Measurements from ENCODE around the gene COL23A1.

COL23A1 gene

GRCh38 chr5:178389026-178389729 is 201.0 kb downstream of the COL23A1 start (continued):
- no peak for TF ChIP-seq ZNF704 (tag by site-specific recombination; IDR thresholded peaks at IDR 0.05)

GRCh38 chr5:178388386-178389025 is 201.7 kb downstream of the COL23A1 start:
- Histone ChIP-seq H3K9me3 (ENCODE audit: control insufficient read depth, insufficient read depth, low read depth, low read length) (no peaks in the 10 kb centered on the region), H3K36me3 (ENCODE audit: control insufficient read depth in 2 of 2, insufficient read depth in 1 of 2, low read length in 2 of 2) (no peaks in the 10 kb centered on the region), H3K4me1 (ENCODE audit: control insufficient read depth, insufficient read depth, low read length) (no peaks in the 10 kb centered on the region), H3K27ac (ENCODE audit: extremely low read depth, low read depth, low read length) (no peak overlapping the region), H3K4me3 (ENCODE audit: low read depth, low read length) (no peak overlapping the region)
- TF ChIP-seq ZNF138 (tag by site-specific recombination; IDR thresholded peaks at IDR 0.05; ENCODE audit: borderline replicate concordance) = no peak
- no peak for TF ChIP-seq ZNF837 (tag by site-specific recombination; IDR thresholded peaks at IDR 0.05)
- no peak for TF ChIP-seq ZNF544 (tag by site-specific recombination; IDR thresholded peaks at IDR 0.05)
- no peak for TF ChIP-seq ZSCAN16 (tag by site-specific recombination; IDR thresholded peaks at IDR 0.05)
- TF ChIP-seq PRDM1 (tag by site-specific recombination; IDR thresholded peaks at IDR 0.05) = no peak
- TF ChIP-seq ZBTB8A (tag by site-specific recombination; IDR thresholded peaks at IDR 0.05) = no peak
- no peak for TF ChIP-seq HOXA7 (CRISPR knock-in tag; IDR thresholded peaks at IDR 0.05; ENCODE audit: borderline replicate concordance)
- no peak for TF ChIP-seq ZNF416 (tag by site-specific recombination; IDR thresholded peaks at IDR 0.05)
- peak; percentile 42; the same call in 1 of the 2 replicates for TF ChIP-seq ZNF16 (tag by site-specific recombination; IDR thresholded peaks at IDR 0.05; ENCODE audit: low read depth)
- peak; percentile 90 for TF ChIP-seq ZNF239 (tag by site-specific recombination; IDR thresholded peaks at IDR 0.05)
- CTCF ChIA-PET = no interaction called here
- POLR2A ChIA-PET = no interaction called here

- no peaks in the 10 kb centered on the region for H3K36me3 ChIP-seq (ENCODE audit: control insufficient read depth in 2 of 2, insufficient read depth in 1 of 2, low read length in 2 of 2)
- H3K4me1 ChIP-seq (ENCODE audit: control insufficient read depth, insufficient read depth, low read length) = no peaks in the 10 kb centered on the region
- ChIA-PET POLR2A (no interaction called here), CTCF (no interaction called here)
- no peak overlapping the region for H3K4me3 ChIP-seq (ENCODE audit: low read depth, low read length)
- H3K27ac ChIP-seq (ENCODE audit: extremely low read depth, low read depth, low read length) = no peak overlapping the region
- H3K9me3 ChIP-seq (ENCODE audit: control insufficient read depth, insufficient read depth, low read depth, low read length) = no peaks in the 10 kb centered on the region
- TF ChIP-seq ZNF398 (tag by site-specific recombination; IDR thresholded peaks at IDR 0.05) = no peak
- TF ChIP-seq PRDM2 (tag by site-specific recombination; IDR thresholded peaks at IDR 0.05; ENCODE audit: borderline replicate concordance) = no peak
- no peak for TF ChIP-seq WT1 (tag by site-specific recombination; IDR thresholded peaks at IDR 0.05)
- no peak for TF ChIP-seq ZNF24 (tag by site-specific recombination; IDR thresholded peaks at IDR 0.05)
- TF ChIP-seq ZNF341 (tag by site-specific recombination; IDR thresholded peaks at IDR 0.05; ENCODE audit: low read depth) = no peak
- TF ChIP-seq SALL2 (tag by site-specific recombination; IDR thresholded peaks at IDR 0.05; ENCODE audit: borderline replicate concordance) = no peak
- no peak for TF ChIP-seq GLI4 (tag by site-specific recombination; IDR thresholded peaks at IDR 0.05)
- no peak for TF ChIP-seq ZNF138 (tag by site-specific recombination; IDR thresholded peaks at IDR 0.05; ENCODE audit: borderline replicate concordance)
- TF ChIP-seq ZNF621 (tag by site-specific recombination; IDR thresholded peaks at IDR 0.05) = no peak
- TF ChIP-seq ZNF394 (tag by site-specific recombination; IDR thresholded peaks at IDR 0.05; ENCODE audit: borderline replicate concordance) = no peak
- TF ChIP-seq MZF1 (tag by site-specific recombination; IDR thresholded peaks at IDR 0.05; ENCODE audit: borderline replicate concordance) = no peak
- TF ChIP-seq ZNF670 (tag by site-specific recombination; IDR thresholded peaks at IDR 0.05; ENCODE audit: low read depth) = no peak
Measured at GRCh38 chr5:178387856-178388190, 202.4 kb downstream of the COL23A1 start.

Data from HEK293 (cell line).